ENCODE results near the gene SUCLG2. TPM values are rescaled to one million over a fixed set of nuclear protein-coding genes. Genes with fewer than 3 reads are reported as not detected.

SUCLG2 gene
- total and polyA plus RNA-seq, 9 of the 15 experiments (the other 6 are each of a cell fraction or from before 2014, with no cell fraction given), result 10.1 to 41.4 (median 29.0) TPM

DNA sequence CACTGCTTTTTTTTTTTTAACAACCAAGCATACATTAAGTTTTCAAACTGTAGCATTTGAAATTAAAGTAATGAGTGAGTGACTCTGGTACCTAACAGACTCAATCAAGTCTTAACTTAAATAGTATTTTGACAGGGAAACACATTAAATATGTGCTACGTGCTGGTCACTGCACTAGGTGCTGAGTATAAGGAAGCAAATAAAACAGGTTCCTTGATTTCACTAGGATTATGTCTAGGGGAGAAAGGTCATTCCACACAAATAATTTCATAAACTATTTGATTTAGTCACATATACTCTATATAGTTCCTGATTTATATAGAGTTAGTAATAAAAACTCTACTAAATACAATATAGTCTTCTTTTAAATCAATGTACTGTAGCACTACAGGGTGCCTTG is 89.4 kb downstream of the SUCLG2 start (continued):
- TF ChIP-seq, protein P1, sequence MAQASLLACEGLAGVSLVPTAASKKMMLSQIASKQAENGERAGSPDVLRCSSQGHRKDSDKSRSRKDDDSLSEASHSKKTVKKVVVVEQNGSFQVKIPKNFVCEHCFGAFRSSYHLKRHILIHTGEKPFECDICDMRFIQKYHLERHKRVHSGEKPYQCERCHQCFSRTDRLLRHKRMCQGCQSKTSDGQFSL (CRISPR knock-in tag; IDR thresholded peaks at IDR 0.05), result no peak
- TF ChIP-seq, protein P1 (tag; IDR thresholded peaks at IDR 0.05), result no peak
- TF ChIP-seq PHB2 (IDR thresholded peaks at IDR 0.05; ENCODE audit: low read depth) (no peak), U2AF1 (optimal IDR thresholded peaks at IDR 0.05; ENCODE audit: low read depth, low read length) (no peak), CUX1 (CRISPR knock-in tag; IDR thresholded peaks at IDR 0.05) (no peak), ZNF57 (CRISPR knock-in tag; IDR thresholded peaks at IDR 0.05) (no peak), HINFP (tag; conservative IDR thresholded peaks at IDR 0.05; ENCODE audit: low read depth) (no peak), DIDO1 (tag; IDR thresholded peaks at IDR 0.05; ENCODE audit: low read depth) (no peak)

Data from K562 (cell line).